Neural progenitor cell (in vitro differentiated cells): Measurements from ENCODE around the gene SUN5. TPM values are rescaled to one million over a fixed set of nuclear protein-coding genes. Genes with fewer than 3 reads are reported as not detected.
A peak's percentile ranks its signal among the peaks of the same experiment; 100 is the strongest.
"Not testable (repeated sequence)": the region's sequence is repeated elsewhere in the genome, so short reads cannot be mapped to it uniquely, and the experiment has no call there.

Experiments used
- DNase-seq: peaks from one replicate; pipeline ENCODE4 v3.0.0-alpha.2; 2016; ENCODE audit warnings: low spot score
- H2AFZ ChIP-seq: fragments of 200-600 bp; sonication (generic); replicated peaks from 2 replicates; pipeline ENCODE4 v1.6.1; 2016; ENCODE audit warnings: antibody characterized with exemption
- H3F3A ChIP-seq: fragments of 200-600 bp; sonication (generic); 2 replicates; pipeline ENCODE4 v1.6.1; 2016; ENCODE audit warnings: antibody characterized with exemption, low read depth
- H3K27ac ChIP-seq: fragments of 200-600 bp; sonication (generic); 2 replicates; pipeline ENCODE4 v1.5.1; 2016; ENCODE audit warnings: mild to moderate bottlenecking
- H3K27me3 ChIP-seq: fragments of 200-600 bp; sonication (generic); 2 replicates; pipeline ENCODE4 v1.6.1; 2016; ENCODE audit warnings: mild to moderate bottlenecking, moderate library complexity
- H3K36me3 ChIP-seq: fragments of 200-600 bp; sonication (generic); 2 replicates; pipeline ENCODE4 v1.5.1; 2016
- H3K4me1 ChIP-seq: fragments of 200-600 bp; sonication (generic); 2 replicates; pipeline ENCODE4 v1.6.1; 2016; ENCODE audit warnings: mixed run types
- H3K4me2 ChIP-seq: fragments of 200-600 bp; sonication (generic); 2 replicates; pipeline ENCODE4 v1.6.1; 2016
- H3K4me3 ChIP-seq: fragments of 200-600 bp; sonication (generic); 2 replicates; pipeline ENCODE4 v1.5.1; 2016
- H3K79me2 ChIP-seq: fragments of 200-600 bp; sonication (generic); 2 replicates; pipeline ENCODE4 v1.6.1; 2016; ENCODE audit warnings: low read depth
- H3K9ac ChIP-seq: fragments of 200-600 bp; sonication (generic); 2 replicates; pipeline ENCODE4 v1.6.1; 2016
- H3K9me3 ChIP-seq: fragments of 200-600 bp; sonication (generic); 2 replicates; pipeline ENCODE4 v1.5.1; 2016; ENCODE audit warnings: low read depth
- H4K20me1 ChIP-seq: fragments of 200-600 bp; sonication (generic); 2 replicates; pipeline ENCODE4 v1.6.1; 2016; ENCODE audit warnings: low read depth
- H3K27ac Mint-ChIP-seq: 3 replicates; pipeline ENCODE4 v1.8.0; 2021; ENCODE audit warnings: mixed read lengths
- H3K27me3 Mint-ChIP-seq: 2 replicates; pipeline ENCODE4 v1.8.0; 2022; ENCODE audit warnings: low read depth, mild to moderate bottlenecking, inconsistent platforms, moderate library complexity, mixed read lengths; ENCODE audit not compliant: insufficient read depth
- H3K36me3 Mint-ChIP-seq: 3 replicates; pipeline ENCODE4 v1.8.0; 2021; ENCODE audit warnings: mixed read lengths
- H3K4me1 Mint-ChIP-seq: 3 replicates; pipeline ENCODE4 v1.8.0; 2021; ENCODE audit warnings: mixed read lengths
- H3K4me3 Mint-ChIP-seq: 3 replicates; pipeline ENCODE4 v1.8.0; 2021; ENCODE audit warnings: mild to moderate bottlenecking, moderate library complexity, mixed read lengths
- H3K9me3 Mint-ChIP-seq: 3 replicates; pipeline ENCODE4 v1.8.0; 2020; ENCODE audit warnings: mixed read lengths
- CTCF ChIP-seq: fragments of 200-600 bp; sonication (generic); IDR thresholded peaks from 2 replicates; pipeline ENCODE4 v1.5.1; 2017; ENCODE audit warnings: antibody characterized with exemption, mild to moderate bottlenecking
- EZH2 ChIP-seq: fragments of 200-600 bp; sonication (generic); IDR thresholded peaks from 2 replicates; pipeline ENCODE4 v1.6.1; 2017; ENCODE audit warnings: antibody characterized with exemption, mild to moderate bottlenecking, moderate library complexity
- EZH2phosphoT487 ChIP-seq: fragments of 200-600 bp; sonication (generic); IDR thresholded peaks from 2 replicates; pipeline ENCODE4 v1.6.1; 2017; ENCODE audit warnings: antibody characterized with exemption
- total RNA-seq: library from RNA; depleted of rRNA; stranded (reverse); fragments of >200 nt; gene quantifications from 2 replicates; pipeline ENCODE4 v1.2.3, GENCODE V29; 2015; ENCODE audit warnings: low replicate concordance

Gene SUN5
- total RNA-seq, 1 donor from 2014 or later = not detected

- no peaks in the 10 kb centered on the region for H3K79me2 ChIP-seq
- H3K4me3 ChIP-seq = no peak overlapping the region
- H2AFZ ChIP-seq = no peak overlapping the region
- H3K27ac Mint-ChIP-seq = no peak overlapping the region
- peaks cover 11% of the 10 kb centered on the region for H3K9me3 ChIP-seq
- no peak for DNase-seq
- H3K9ac ChIP-seq = no peak overlapping the region
- H3K36me3 ChIP-seq = no peaks in the 10 kb centered on the region
- no peak overlapping the region for H3K27ac ChIP-seq
- H3K9me3 Mint-ChIP-seq = peaks cover 18% of the 10 kb centered on the region
- H3K27me3 Mint-ChIP-seq = peaks cover 10% of the 10 kb centered on the region
- no peaks in the 10 kb centered on the region for H3K4me1 ChIP-seq
- no peak for TF ChIP-seq EZH2
- TF ChIP-seq CTCF = no peak
- TF ChIP-seq EZH2phosphoT487 = no peak
- H4K20me1 ChIP-seq = no peaks in the 10 kb centered on the region
- H3K27me3 ChIP-seq = peaks cover 41% of the 10 kb centered on the region
- H3K36me3 Mint-ChIP-seq = no peaks in the 10 kb centered on the region
- H3K4me1 Mint-ChIP-seq = no peaks in the 10 kb centered on the region
- H3F3A ChIP-seq = no peaks in the 10 kb centered on the region
- H3K4me2 ChIP-seq = no peak overlapping the region
- H3K4me3 Mint-ChIP-seq = no peak overlapping the region
Measured at GRCh38 chr20:32957459-32957858, 46.8 kb downstream of the SUN5 start.

GRCh38 chr20:32950539-32950938 is 53.7 kb downstream of the SUN5 start:
- H3K79me2 ChIP-seq = not testable (repeated sequence)
- H3K4me1 Mint-ChIP-seq = peaks cover 23% of the 10 kb centered on the region

GRCh38 chr20:32946629-32947028 is 57.6 kb downstream of the SUN5 start:
- H3K9me3 Mint-ChIP-seq = peaks cover under 1% of the 10 kb centered on the region
- H3K36me3 Mint-ChIP-seq = no peaks in the 10 kb centered on the region
- no peak overlapping the region for H3K9ac ChIP-seq
- H3F3A ChIP-seq = peaks cover 27% of the 10 kb centered on the region
- H3K9me3 ChIP-seq = no peaks in the 10 kb centered on the region
- peaks cover 79% of the 10 kb centered on the region for H3K27me3 ChIP-seq
- peaks cover 3% of the 10 kb centered on the region for H4K20me1 ChIP-seq
- no peak overlapping the region for H2AFZ ChIP-seq
- H3K79me2 ChIP-seq = no peaks in the 10 kb centered on the region
- peaks cover 6% of the 10 kb centered on the region for H3K27me3 Mint-ChIP-seq
- H3K27ac Mint-ChIP-seq = no peak overlapping the region
- TF ChIP-seq CTCF (no peak), EZH2phosphoT487 (no peak)
- H3K4me3 ChIP-seq = no peak overlapping the region
- no peak overlapping the region for H3K4me3 Mint-ChIP-seq
- H3K4me1 ChIP-seq = peaks cover 20% of the 10 kb centered on the region
- DNase-seq = no peak
- no peak overlapping the region for H3K27ac ChIP-seq
- H3K36me3 ChIP-seq = no peaks in the 10 kb centered on the region
- H3K4me1 Mint-ChIP-seq = peaks cover 22% of the 10 kb centered on the region
- H3K4me2 ChIP-seq = no peak overlapping the region

More at GRCh38 chr20:32950539-32950938, 53.7 kb downstream of the SUN5 start:
- peaks cover 20% of the 10 kb centered on the region for H3K4me1 ChIP-seq
- peak overlapping the region; percentile 73 for H3K27ac Mint-ChIP-seq
- H3K9ac ChIP-seq, H4K20me1 ChIP-seq, H3K9me3 Mint-ChIP-seq, H2AFZ ChIP-seq, H3K36me3 Mint-ChIP-seq, H3K27me3 Mint-ChIP-seq, H3K9me3 ChIP-seq, H3K36me3 ChIP-seq: not testable (repeated sequence)
- peaks cover 94% of the 10 kb centered on the region for H3K27me3 ChIP-seq
- H3K4me3 ChIP-seq = peak overlapping the region; percentile 12
- TF ChIP-seq EZH2phosphoT487 = peak; percentile 39
- peaks cover 27% of the 10 kb centered on the region for H3F3A ChIP-seq
- peak overlapping the region; percentile 59 for H3K4me2 ChIP-seq
- peak overlapping the region; percentile 46 for H3K4me3 Mint-ChIP-seq
- peak; percentile 89 for DNase-seq
- peak overlapping the region; percentile 94 for H3K27ac ChIP-seq

GRCh38 chr20:32945710-32946221 is 58.5 kb downstream of the SUN5 start:
- peak; percentile 61 for DNase-seq
- no peak overlapping the region for H3K4me3 Mint-ChIP-seq
- H3K36me3 Mint-ChIP-seq = no peaks in the 10 kb centered on the region
- Histone ChIP-seq H2AFZ (peak overlapping the region; percentile 84), H3K4me2 (peak overlapping the region; percentile 14), H3F3A (peaks cover 18% of the 10 kb centered on the region), H3K27me3 (peaks cover 72% of the 10 kb centered on the region), H3K36me3 (no peaks in the 10 kb centered on the region), H3K4me1 (peaks cover 12% of the 10 kb centered on the region), H3K9me3 (no peaks in the 10 kb centered on the region), H3K9ac (no peak overlapping the region), H3K4me3 (no peak overlapping the region), H3K27ac (no peak overlapping the region), H3K79me2 (no peaks in the 10 kb centered on the region), H4K20me1 (no peaks in the 10 kb centered on the region)
- peaks cover 3% of the 10 kb centered on the region for H3K9me3 Mint-ChIP-seq
- no peak for TF ChIP-seq EZH2
- TF ChIP-seq CTCF = peak; percentile 65
- peaks cover 6% of the 10 kb centered on the region for H3K27me3 Mint-ChIP-seq
- H3K4me1 Mint-ChIP-seq = peaks cover 13% of the 10 kb centered on the region
- no peak overlapping the region for H3K27ac Mint-ChIP-seq
